Measurements from ENCODE around the gene ODAD4.

GRCh38 chr17:41992576-41992975, 62.2 kb downstream of the ODAD4 start:
- TF ChIP-seq POLR2AphosphoS5 (IDR thresholded peaks at IDR 0.05; ENCODE audit: low read depth, low read length) = no peak
- no peak for TF ChIP-seq CTCF (IDR thresholded peaks at IDR 0.05)

Measured in Panc1 (cell line).